Psoas muscle (tissue), 8 donors: ENCODE results near the gene CDC7. TPM values are rescaled to one million over a fixed set of nuclear protein-coding genes. Genes with fewer than 3 reads are reported as not detected.

Experiments used
- ATAC-seq, 4 donors: fragments of 200-7000 bp; cut with Tn5 transposase; one replicate each; pipeline ENCODE4 v1.9.1; 2020; ENCODE audit warnings: moderate library complexity in 3 of 4, mild to moderate bottlenecking in 2 of 4
- DNase-seq, 2 donors: peaks; one replicate each; pipeline ENCODE4 v3.0.0-alpha.2; 2020
- H3K27ac ChIP-seq: fragments of 200-600 bp; one replicate; pipeline ENCODE4 v1.8.0; 2022
- H3K27me3 ChIP-seq, 3 donors: fragments of 200-600 bp in 1 of 3; one replicate each; pipeline versions ENCODE4 v1.6.1 to v1.8.0; 2013 to 2022; ENCODE audit warnings: low read length in 2 of 3, mild to moderate bottlenecking in 2 of 3, moderate library complexity in 1 of 3; ENCODE audit not compliant: insufficient read depth in 3 of 3
- H3K36me3 ChIP-seq, 2 donors: fragments of 200-600 bp in 1 of 2; one replicate each; pipeline versions ENCODE4 v1.6.1 to v1.8.0; 2013 to 2022; ENCODE audit warnings: low read depth in 1 of 2, mild to moderate bottlenecking in 1 of 2, moderate library complexity in 1 of 2; ENCODE audit not compliant: insufficient read depth in 1 of 2
- H3K4me1 ChIP-seq: fragments of 200-600 bp; one replicate; pipeline ENCODE4 v1.8.0; 2022
- H3K4me3 ChIP-seq: fragments of 200-600 bp; one replicate; pipeline ENCODE4 v1.8.0; 2022; ENCODE audit warnings: mild to moderate bottlenecking
- H3K9me3 ChIP-seq: fragments of 200-600 bp; one replicate; pipeline ENCODE4 v1.8.0; 2022
- CTCF ChIP-seq: fragments of 200-600 bp; IDR thresholded peaks from one replicate; pipeline ENCODE4 v1.8.0; 2022; ENCODE audit warnings: antibody characterized with exemption
- WGBS, 3 donors: extraction: QIAGEN DNeasy Blood & Tissue Kit; methylation state at CpG; one replicate each; pipeline versions ENCODE4 v1.1.6 to v1.1.7; 2013; 5-methylcytosine and 5-hydroxymethylcytosine counted together
- intact Hi-C, 2 donors: fragments of 100-400 bp; cut with DNase I; formaldehyde crosslinking; loops; one replicate each; pipeline versions ENCODE4 v1.11.0 to v1.14.2; 2022
- polyA plus RNA-seq, 3 donors: library from polyadenylated mRNA; stranded (reverse); fragments of 200-250 nt; gene quantifications; one replicate each; pipeline ENCODE4 v1.2.3, GENCODE V29; 2013
- total RNA-seq, 4 donors: library from RNA; stranded (reverse); fragmentation: NEBNext Ultra II Directional in 2 of 4; extraction: Animal tissue kit (Norgen Biotek cat#: 25700) in 2 of 4; gene quantifications; one replicate each; pipeline versions ENCODE4 v1.2.1 to v1.2.4, GENCODE V29; 2021 to 2023
- donor health status: healthy with polysubstance abuse.
- donor health status: DM: no; HTN: no; CAD: no; lungs with moderate emphysema.
- donor health status: Bipolar disorder and iron deficiency.
- donor health status: healthy.
- donor health status: DM: yes; HTN: yes; CAD: no.
- donor health status: DM: no; HTN: no; CAD: no.
- donor health status: DM: no; HTN: no; CAD: no.
- donor health status: DM: yes; HTN: yes; CAD: no.

CDC7 gene
- total and polyA plus RNA-seq, 7 donors: 0.25 to 1.4 (median 0.54) TPM

GRCh38 chr1:91540910-91541309 is 40.3 kb downstream of the CDC7 start:
- 93 to 100% (median 97%) methylated on average over 1 of the region's 1 CpG for WGBS, 3 donors
- no peak for ATAC-seq
- Histone ChIP-seq H3K36me3 (no peaks in the 10 kb centered on the region), H3K27me3 (no peaks in the 10 kb centered on the region), H3K9me3 (no peaks in the 10 kb centered on the region), H3K4me3 (no peak overlapping the region), H3K4me1 (no peaks in the 10 kb centered on the region), H3K27ac (no peak overlapping the region)
- TF ChIP-seq CTCF: no peak
- no peak for DNase-seq
- intact Hi-C loops: no loop called here

GRCh38 chr1:91541918-91542533 is 41.4 kb downstream of the CDC7 start:
- WGBS, 3 donors: 81 to 84% (median 83%) methylated on average over 5 of the region's 5 CpGs
- H3K4me3 ChIP-seq: no peak overlapping the region

GRCh38 chr1:91545506-91546300 is 45.1 kb downstream of the CDC7 start:
- no peaks in the 10 kb centered on the region for H3K4me1 ChIP-seq
- no peaks in the 10 kb centered on the region for H3K36me3 ChIP-seq
- no peak overlapping the region for H3K4me3 ChIP-seq
- H3K27ac ChIP-seq: no peak overlapping the region
- peaks cover 0 to 3% (median 0%) of the 10 kb centered on the region in 3 donors for H3K27me3 ChIP-seq
- TF ChIP-seq CTCF: no peak
- 75 to 80% (median 79%) methylated on average over 13 of the region's 13 CpGs for WGBS, 3 donors
- H3K9me3 ChIP-seq: no peaks in the 10 kb centered on the region
- no peak for ATAC-seq
- intact Hi-C loops: no loop called here
- no peak for DNase-seq

More at GRCh38 chr1:91541918-91542533, 41.4 kb downstream of the CDC7 start:
- no peaks in the 10 kb centered on the region for H3K36me3 ChIP-seq
- peaks cover 0 to 3% (median 0%) of the 10 kb centered on the region in 3 donors for H3K27me3 ChIP-seq
- TF ChIP-seq CTCF: no peak
- H3K9me3 ChIP-seq: no peaks in the 10 kb centered on the region
- DNase-seq (no peak), ATAC-seq (no peak)
- H3K27ac ChIP-seq: no peak overlapping the region
- intact Hi-C loops: no loop called here
- no peaks in the 10 kb centered on the region for H3K4me1 ChIP-seq

GRCh38 chr1:91546301-91546581 is 45.6 kb downstream of the CDC7 start:
- no peak for ATAC-seq
- intact Hi-C loops: no loop called here

More at GRCh38 chr1:91546301-91546581, 45.6 kb downstream of the CDC7 start:
- H3K27me3 ChIP-seq: peaks cover 0 to 3% (median 0%) of the 10 kb centered on the region in 3 donors
- H3K4me1 ChIP-seq: no peaks in the 10 kb centered on the region
- no peaks in the 10 kb centered on the region for H3K9me3 ChIP-seq
- TF ChIP-seq CTCF: no peak
- WGBS, 3 donors: 83 to 93% (median 91%) methylated on average over 18 of the region's 18 CpGs
- H3K4me3 ChIP-seq: no peak overlapping the region
- no peak overlapping the region for H3K27ac ChIP-seq
- H3K36me3 ChIP-seq: no peaks in the 10 kb centered on the region
- DNase-seq: no peak
